ENCODE data around the gene SPEM3. TPM values are rescaled to one million over a fixed set of nuclear protein-coding genes. Genes with fewer than 3 reads are reported as not detected.

Gene SPEM3
- total and polyA plus RNA-seq, 2 of the 13 experiments (the other 11 are each of a cell fraction or from before 2014, with no cell fraction given), result not detected

DNA sequence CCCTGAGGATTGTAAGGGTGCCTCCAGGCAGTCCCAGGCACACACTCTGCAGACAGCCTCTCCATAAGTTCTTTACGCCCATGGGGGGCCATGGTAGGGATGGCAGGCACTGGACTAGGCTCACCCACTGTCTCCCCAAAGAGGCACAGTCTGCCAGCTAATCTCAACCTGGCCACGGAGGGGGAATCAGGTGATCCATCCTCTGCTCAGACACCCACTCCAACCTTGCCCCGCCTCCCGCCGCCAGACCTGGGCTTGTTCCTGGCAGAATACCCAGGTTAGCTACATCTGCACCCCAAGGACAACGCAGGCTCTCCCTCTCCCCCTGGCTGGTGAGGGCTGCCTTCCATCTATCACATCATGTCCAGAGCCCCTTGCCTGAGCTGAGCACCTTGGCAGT is 19.8 kb upstream of the SPEM3 start (continued):
- no peak for TF ChIP-seq SRSF9 (IDR thresholded peaks at IDR 0.05; ENCODE audit: borderline replicate concordance, insufficient read depth, low read depth, low read length, poor library complexity, severe bottlenecking)
- TF ChIP-seq, protein P1, sequence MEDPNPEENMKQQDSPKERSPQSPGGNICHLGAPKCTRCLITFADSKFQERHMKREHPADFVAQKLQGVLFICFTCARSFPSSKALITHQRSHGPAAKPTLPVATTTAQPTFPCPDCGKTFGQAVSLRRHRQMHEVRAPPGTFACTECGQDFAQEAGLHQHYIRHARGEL (CRISPR knock-in tag; IDR thresholded peaks at IDR 0.05), result no peak
- no peak for TF ChIP-seq SKI (IDR thresholded peaks at IDR 0.05; ENCODE audit: partially characterized antibody)
- TF ChIP-seq HIVEP1 (CRISPR knock-in tag; IDR thresholded peaks at IDR 0.05), result no peak
- no peak for TF ChIP-seq CEBPG (CRISPR knock-in tag; IDR thresholded peaks at IDR 0.05)
- TF ChIP-seq ZNF841 (CRISPR knock-in tag; IDR thresholded peaks at IDR 0.05; ENCODE audit: borderline replicate concordance), result no peak

DNA sequence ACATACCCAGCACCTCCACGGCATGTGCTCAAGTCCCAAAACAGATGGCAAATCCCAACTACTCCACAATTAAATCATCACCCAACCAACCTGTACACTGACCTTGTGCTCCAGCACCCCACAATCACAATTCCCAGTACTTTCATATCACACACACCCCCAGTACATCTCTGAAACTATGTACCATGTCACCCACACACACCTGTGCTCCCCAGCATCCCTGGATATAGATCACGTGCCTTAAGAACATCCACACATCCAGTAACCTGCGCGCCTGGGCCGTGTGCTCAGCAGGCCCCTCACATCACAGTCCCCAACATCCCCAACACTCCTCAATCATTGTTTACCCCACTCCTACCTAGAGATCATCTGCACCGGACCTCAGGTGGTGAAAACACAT is 18.9 kb upstream of the SPEM3 start:
- FAIRE-seq, result no peak
- ATAC-seq, result no peak
- no peak for DNase-seq (ENCODE audit: low spot score)
- intact Hi-C loops (cut with micrococcal nuclease; ENCODE audit: unreplicated experiment), result no loop called here
- H4K20me1 ChIP-seq (ENCODE audit: insufficient read depth, low read length), result no peaks in the 10 kb centered on the region
- 0 out of 5 replicates have a peak, but pooled peaks cover 0 to 2% of the 10 kb centered on the region in 2 experiments for H3K36me3 ChIP-seq (replicated peaks in 1 of 2; ENCODE audit: control insufficient read depth in 1 of 2, insufficient read depth in 2 of 2, low read length in 2 of 2)
- POLR2A ChIA-PET, result no interaction called here
- in situ Hi-C loops (cut with HindIII; ENCODE audit: extremely low pct_ligation_motif_present, low pct_unique_long_range_greater_than_20kb), result no loop called here
- no peak overlapping the region for H3K9ac ChIP-seq (ENCODE audit: insufficient read depth, low read depth, low read length)
- no peak overlapping the region for H3K4me2 ChIP-seq (ENCODE audit: low read depth, low read length)
- H3K9me3 ChIP-seq (ENCODE audit: low read length), result no peaks in the 10 kb centered on the region
- CTCF ChIA-PET (ENCODE audit: low intra/inter-chr PET ratio, low total read pairs), result no interaction called here
- H3K79me2 ChIP-seq (ENCODE audit: insufficient read depth, low read length), result no peaks in the 10 kb centered on the region
- no peaks in the 10 kb centered on the region for H3K27me3 ChIP-seq (ENCODE audit: control insufficient read depth in 1 of 2, insufficient read depth in 2 of 2, low read length in 2 of 2)
- BruUV-seq (replicated peaks), result no TSS peak
- peaks cover 10% of the 10 kb centered on the region for H3K4me1 ChIP-seq (ENCODE audit: insufficient read depth, low read length)
- H3K4me3 ChIP-seq (replicated peaks in 1 of 3; ENCODE audit: insufficient read depth in 1 of 3, low read depth in 2 of 3, low read length in 3 of 3), result no peak overlapping the region
- H2AFZ ChIP-seq (ENCODE audit: low read length), result no peak overlapping the region
- no peak overlapping the region for H3K27ac ChIP-seq (ENCODE audit: extremely low read length, insufficient read depth, low read length)
- WGBS (ENCODE audit: low lambda C conversion rate), result 85% methylated on average over 6 of the region's 6 CpGs
- TF ChIP-seq KMT2B (CRISPR knock-in tag; IDR thresholded peaks at IDR 0.05) (no peak), ZSCAN30 (CRISPR knock-in tag; IDR thresholded peaks at IDR 0.05) (no peak), TBL1XR1 (IDR thresholded peaks at IDR 0.05; ENCODE audit: borderline replicate concordance, low read length, partially characterized antibody) (no peak), ATF1 (CRISPR knock-in tag; IDR thresholded peaks at IDR 0.05) (no peak)
- TF ChIP-seq, protein P2, sequence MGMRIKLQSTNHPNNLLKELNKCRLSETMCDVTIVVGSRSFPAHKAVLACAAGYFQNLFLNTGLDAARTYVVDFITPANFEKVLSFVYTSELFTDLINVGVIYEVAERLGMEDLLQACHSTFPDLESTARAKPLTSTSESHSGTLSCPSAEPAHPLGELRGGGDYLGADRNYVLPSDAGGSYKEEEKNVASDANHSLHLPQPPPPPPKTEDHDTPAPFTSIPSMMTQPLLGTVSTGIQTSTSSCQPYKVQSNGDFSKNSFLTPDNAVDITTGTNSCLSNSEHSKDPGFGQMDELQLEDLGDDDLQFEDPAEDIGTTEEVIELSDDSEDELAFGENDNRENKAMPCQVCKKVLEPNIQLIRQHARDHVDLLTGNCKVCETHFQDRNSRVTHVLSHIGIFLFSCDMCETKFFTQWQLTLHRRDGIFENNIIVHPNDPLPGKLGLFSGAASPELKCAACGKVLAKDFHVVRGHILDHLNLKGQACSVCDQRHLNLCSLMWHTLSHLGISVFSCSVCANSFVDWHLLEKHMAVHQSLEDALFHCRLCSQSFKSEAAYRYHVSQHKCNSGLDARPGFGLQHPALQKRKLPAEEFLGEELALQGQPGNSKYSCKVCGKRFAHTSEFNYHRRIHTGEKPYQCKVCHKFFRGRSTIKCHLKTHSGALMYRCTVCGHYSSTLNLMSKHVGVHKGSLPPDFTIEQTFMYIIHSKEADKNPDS (CRISPR knock-in tag; IDR thresholded peaks at IDR 0.05), result no peak
- TF ChIP-seq, protein P3, sequence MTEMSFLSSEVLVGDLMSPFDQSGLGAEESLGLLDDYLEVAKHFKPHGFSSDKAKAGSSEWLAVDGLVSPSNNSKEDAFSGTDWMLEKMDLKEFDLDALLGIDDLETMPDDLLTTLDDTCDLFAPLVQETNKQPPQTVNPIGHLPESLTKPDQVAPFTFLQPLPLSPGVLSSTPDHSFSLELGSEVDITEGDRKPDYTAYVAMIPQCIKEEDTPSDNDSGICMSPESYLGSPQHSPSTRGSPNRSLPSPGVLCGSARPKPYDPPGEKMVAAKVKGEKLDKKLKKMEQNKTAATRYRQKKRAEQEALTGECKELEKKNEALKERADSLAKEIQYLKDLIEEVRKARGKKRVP (CRISPR knock-in tag; IDR thresholded peaks at IDR 0.05), result no peak
- TF ChIP-seq, protein P4, sequence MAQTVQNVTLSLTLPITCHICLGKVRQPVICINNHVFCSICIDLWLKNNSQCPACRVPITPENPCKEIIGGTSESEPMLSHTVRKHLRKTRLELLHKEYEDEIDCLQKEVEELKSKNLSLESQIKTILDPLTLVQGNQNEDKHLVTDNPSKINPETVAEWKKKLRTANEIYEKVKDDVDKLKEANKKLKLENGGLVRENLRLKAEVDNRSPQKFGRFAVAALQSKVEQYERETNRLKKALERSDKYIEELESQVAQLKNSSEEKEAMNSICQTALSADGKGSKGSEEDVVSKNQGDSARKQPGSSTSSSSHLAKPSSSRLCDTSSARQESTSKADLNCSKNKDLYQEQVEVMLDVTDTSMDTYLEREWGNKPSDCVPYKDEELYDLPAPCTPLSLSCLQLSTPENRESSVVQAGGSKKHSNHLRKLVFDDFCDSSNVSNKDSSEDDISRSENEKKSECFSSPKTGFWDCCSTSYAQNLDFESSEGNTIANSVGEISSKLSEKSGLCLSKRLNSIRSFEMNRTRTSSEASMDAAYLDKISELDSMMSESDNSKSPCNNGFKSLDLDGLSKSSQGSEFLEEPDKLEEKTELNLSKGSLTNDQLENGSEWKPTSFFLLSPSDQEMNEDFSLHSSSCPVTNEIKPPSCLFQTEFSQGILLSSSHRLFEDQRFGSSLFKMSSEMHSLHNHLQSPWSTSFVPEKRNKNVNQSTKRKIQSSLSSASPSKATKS (CRISPR knock-in tag; IDR thresholded peaks at IDR 0.05), result no peak

Measured in HepG2 (cell line).